HCT116 (cell line): ENCODE results near the gene BAHCC1. TPM values are rescaled to one million over a fixed set of nuclear protein-coding genes. Genes with fewer than 3 reads are reported as not detected.

Experiments used
- ATAC-seq: fragments of 200-7000 bp; cut with Tn5 transposase; 2 replicates; pipeline ENCODE4 v1.9.1; 2020; ENCODE audit warnings: mild to moderate bottlenecking, moderate library complexity
- BruUV-seq: library from RNA; stranded (reverse); fragments of 400-500 nt; replicated peaks from 2 replicates; lab custom pipeline; 2021; lab: Mats Ljungman, UMichigan
- CTCF ChIA-PET: fragments of 300-600 bp; sonication (Branson Sonifier 250); formaldehyde crosslinking; loops from one replicate; lab custom pipeline; 2021; ENCODE audit warnings: antibody characterized with exemption; lab: Charles Lee
- POLR2A ChIA-PET: fragments of 300-600, 350-600 bp; sonication (Branson Sonifier 250); formaldehyde crosslinking; loops from one replicate; lab custom pipeline; 2021; ENCODE audit warnings: antibody characterized with exemption; lab: Charles Lee
- RAD21 ChIA-PET, 2 experiments: fragments of 300-600 bp; sonication (Branson Sonifier 250); formaldehyde crosslinking; loops; one replicate each; lab custom pipeline; 2023; ENCODE audit warnings: low total read pairs in 2 of 2; ENCODE audit not compliant: uncharacterized antibody in 2 of 2, unreplicated experiment in 2 of 2, low non-redundant PET in 1 of 2; lab: Charles Lee
- DNase-seq: peaks from one replicate; pipeline ENCODE4 v3.0.0-alpha.2; 2010; ENCODE audit warnings: low read depth, low spot score
- H2AFZ ChIP-seq: fragments of 200-600 bp; shearing (Covaris generic), sonication (generic); 2 replicates; pipeline ENCODE4 v1.6.1; 2017; ENCODE audit warnings: low read depth, mixed run types, mixed read lengths, antibody characterized with exemption, low read length; ENCODE audit not compliant: poor library complexity, severe bottlenecking
- H3K27ac ChIP-seq: 2 replicates; pipeline ENCODE4 v1.5.1; 2012; ENCODE audit warnings: low read depth, low read length
- H3K27me3 ChIP-seq: fragments of 200-600 bp; sonication (generic); 2 replicates; pipeline ENCODE4 v1.6.1; 2016; ENCODE audit warnings: mixed run types, low read length, mixed read lengths; ENCODE audit not compliant: insufficient read depth
- H3K36me3 ChIP-seq, 2 experiments: fragments of 200-500 bp in 1 of 2; fragments of 200-600 bp in 1 of 2; sonication (Bioruptor generic) in 1 of 2; sonication (generic) in 1 of 2; 2 replicates each; pipeline versions ENCODE4 v1.5.1 to v1.6.1; 2014 to 2016; ENCODE audit warnings: low read length in 2 of 2, inconsistent platforms in 1 of 2, mixed read lengths in 1 of 2, mixed run types in 1 of 2; ENCODE audit not compliant: insufficient read depth in 2 of 2, control insufficient read depth in 1 of 2
- H3K4me1 ChIP-seq, 2 experiments: fragments of 200-600 bp in 1 of 2; sonication (generic) in 1 of 2; 2 replicates each; pipeline versions ENCODE4 v1.5.1 to v1.6.1; 2012 to 2017; ENCODE audit warnings: low read length in 2 of 2, inconsistent platforms in 1 of 2, mild to moderate bottlenecking in 1 of 2, mixed read lengths in 1 of 2, mixed run types in 1 of 2, moderate library complexity in 1 of 2; ENCODE audit not compliant: insufficient read depth in 2 of 2, control insufficient read depth in 1 of 2
- H3K4me2 ChIP-seq: fragments of 200-600 bp; sonication (generic); 2 replicates; pipeline ENCODE4 v1.6.1; 2017; ENCODE audit warnings: mixed run types, low read length, mixed read lengths
- H3K4me3 ChIP-seq, 2 experiments: fragments of 200-600 bp in 1 of 2; sonication (generic) in 1 of 2; replicated peaks in 1 of 2; 2 replicates each; pipeline ENCODE4 v1.5.1; 2011 to 2016; ENCODE audit warnings: low read length in 2 of 2, control low read depth in 1 of 2, low read depth in 1 of 2, mild to moderate bottlenecking in 1 of 2, mixed read lengths in 1 of 2, mixed run types in 1 of 2
- H3K79me2 ChIP-seq: fragments of 200-600 bp; sonication (generic); 2 replicates; pipeline ENCODE4 v1.6.1; 2017; ENCODE audit warnings: mild to moderate bottlenecking, mixed run types, low read length, moderate library complexity, mixed read lengths; ENCODE audit not compliant: insufficient read depth
- H3K9ac ChIP-seq: fragments of 200-600 bp; sonication (generic); 2 replicates; pipeline ENCODE4 v1.6.1; 2016; ENCODE audit warnings: low read length, mixed read lengths
- H3K9me2 ChIP-seq: fragments of 200-600 bp; sonication (generic), shearing (Covaris generic); 2 replicates; pipeline ENCODE4 v1.6.1; 2017; ENCODE audit warnings: mixed run types, mild to moderate bottlenecking, moderate library complexity; ENCODE audit not compliant: insufficient read depth
- H3K9me3 ChIP-seq, 2 experiments: fragments of 200-500 bp in 1 of 2; fragments of 200-600 bp in 1 of 2; sonication (Bioruptor generic) in 1 of 2; sonication (generic) in 1 of 2; 2 replicates each; pipeline ENCODE4 v1.6.1; 2014 to 2017; ENCODE audit warnings: low read length in 2 of 2, mixed read lengths in 2 of 2, inconsistent platforms in 1 of 2, low read depth in 1 of 2, mild to moderate bottlenecking in 1 of 2, mixed run types in 1 of 2, moderate library complexity in 1 of 2; ENCODE audit not compliant: control insufficient read depth in 1 of 2, insufficient read depth in 1 of 2
- H4K20me1 ChIP-seq: fragments of 200-600 bp; sonication (generic), shearing (Covaris generic); 2 replicates; pipeline ENCODE4 v1.6.1; 2017; ENCODE audit warnings: mixed run types, mild to moderate bottlenecking, moderate library complexity; ENCODE audit not compliant: insufficient read depth
- EGR1 ChIP-seq: IDR thresholded peaks from 2 replicates; pipeline ENCODE4 v1.6.1; 2012; ENCODE audit warnings: low read depth
- ELF1 ChIP-seq: IDR thresholded peaks from 2 replicates; pipeline ENCODE4 v1.6.1; 2012; ENCODE audit warnings: low read depth, borderline replicate concordance
- JUND ChIP-seq: IDR thresholded peaks from 2 replicates; pipeline ENCODE4 v1.6.1; 2012
- POLR2A ChIP-seq: IDR thresholded peaks from 2 replicates; pipeline ENCODE4 v1.7.0; 2011; ENCODE audit warnings: borderline replicate concordance; ENCODE audit not compliant: insufficient read depth, insufficient read length; ENCODE audit errors: extremely low read depth
- POLR2AphosphoS5 ChIP-seq: IDR thresholded peaks from 2 replicates; pipeline ENCODE4 v1.6.1; 2011; ENCODE audit warnings: mild to moderate bottlenecking, low read depth, low read length, moderate library complexity
- TCF7L2 ChIP-seq: IDR thresholded peaks from 2 replicates; pipeline ENCODE4 v1.7.0; 2011; ENCODE audit warnings: borderline replicate concordance, inconsistent platforms; ENCODE audit not compliant: insufficient read depth, insufficient read length; ENCODE audit errors: extremely low read depth
- ZFX ChIP-seq: fragments of 450-650 bp; IDR thresholded peaks from 2 replicates; pipeline ENCODE4 v1.6.1; 2017
- intact Hi-C: fragments of 100-400 bp; cut with micrococcal nuclease; formaldehyde crosslinking; loops from 2 replicates; pipeline ENCODE4 v1.10.0; 2022
- total RNA-seq: library from RNA; stranded (reverse); gene quantifications from one replicate; pipeline ENCODE4 v1.2.1, GENCODE V29; 2021; ENCODE audit not compliant: unreplicated experiment

BAHCC1 gene
- total RNA-seq, 1 experiment from 2014 or later: 45.2 TPM

DNA sequence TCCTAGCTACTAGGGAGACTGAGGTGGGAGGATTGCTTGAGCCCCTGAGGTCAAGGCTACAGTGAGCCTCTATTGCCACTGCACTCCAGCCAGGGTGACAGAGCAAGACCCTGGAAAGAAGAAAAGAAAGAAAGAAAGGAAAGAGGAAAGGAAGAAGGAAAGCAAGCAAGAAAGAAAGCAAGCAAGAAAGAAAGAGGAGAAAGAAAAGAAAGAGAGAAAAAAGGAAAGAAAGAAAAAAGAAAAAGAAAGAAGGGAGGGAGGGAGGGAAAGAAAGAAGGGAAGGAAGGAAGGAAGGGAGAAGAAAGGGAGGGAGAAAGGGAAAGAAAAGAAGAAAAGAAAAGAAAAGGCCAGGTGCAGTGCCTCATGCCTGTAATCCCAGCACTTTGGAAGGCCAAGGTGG lies 108.4 kb downstream of the BAHCC1 start:
- H3K9me2 ChIP-seq: no peaks in the 10 kb centered on the region
- no peaks in the 10 kb centered on the region for H3K79me2 ChIP-seq
- H3K4me3 ChIP-seq: no peak overlapping the region
- no peak for ATAC-seq
- RAD21 ChIA-PET: no interaction called here
- no TSS peak for BruUV-seq
- intact Hi-C loops: no loop called here
- H3K36me3 ChIP-seq: no peaks in the 10 kb centered on the region
- TF ChIP-seq POLR2A: no peak
- no peak for TF ChIP-seq TCF7L2
- no peak for TF ChIP-seq ELF1
- no peak for TF ChIP-seq JUND
- no peak for TF ChIP-seq POLR2AphosphoS5
- TF ChIP-seq EGR1: no peak
- TF ChIP-seq, all 23 proteins: peak for 0
- Histone ChIP-seq H3K27me3 (no peaks in the 10 kb centered on the region), H3K4me1 (peaks cover 0 to 12% of the 10 kb centered on the region in 2 experiments; a peak in 1 of 4 replicates), H3K4me2 (no peak overlapping the region), H3K9me3 (no peaks in the 10 kb centered on the region), H4K20me1 (no peaks in the 10 kb centered on the region), H2AFZ (no peak overlapping the region), H3K27ac (no peak overlapping the region), H3K9ac (no peak overlapping the region)
- POLR2A ChIA-PET: interaction anchor here (1.5 kb wide), 1 partner anchor 9 kb away, joined by 4 read pairs; the partner anchor contains the start of gene ACTG1
- no peak for DNase-seq
- CTCF ChIA-PET: no interaction called here

- BruUV-seq: no TSS peak
- peaks cover 35% of the 10 kb centered on the region; the same call in 1 of the 2 replicates for H4K20me1 ChIP-seq
- peak; percentile 23 for ATAC-seq
These were observed 113.5 kb downstream of the BAHCC1 start for GRCh38 chr17:81508639-81509206.

More at GRCh38 chr17:81508639-81509206, 113.5 kb downstream of the BAHCC1 start:
- H3K27me3 ChIP-seq: no peaks in the 10 kb centered on the region
- TF ChIP-seq TCF7L2: no peak
- peak; percentile 7; the same call in 1 of the 2 replicates for TF ChIP-seq POLR2AphosphoS5
- no peak for TF ChIP-seq ZFX
- TF ChIP-seq, all 23 proteins: peak for 1
- Histone ChIP-seq H3K4me2 (peak overlapping the region; percentile 99), H3K4me1 (peaks cover 11 to 42% of the 10 kb centered on the region in 2 experiments; a peak in 3 of 4 replicates), H3K27ac (peak overlapping the region; percentile 15; the same call in 1 of the 2 replicates), H3K79me2 (peaks cover 42% of the 10 kb centered on the region), H3K9ac (peak overlapping the region; percentile 90; the same call in 1 of the 2 replicates), H3K4me3 (no peak overlapping the region), H3K36me3 (peaks cover 19 to 34% of the 10 kb centered on the region in 2 experiments), H2AFZ (no peak overlapping the region), H3K9me2 (no peaks in the 10 kb centered on the region), H3K9me3 (no peaks in the 10 kb centered on the region)
- peak; percentile 84 for DNase-seq
- POLR2A ChIA-PET: interaction anchor here (0.6 to 4.3 kb wide), 15 partner anchors 9 to 366 kb away, joined by 3 to 42 read pairs (median 5); partner anchors contain the start of gene FAAP100
- intact Hi-C loops: no loop called here
- CTCF ChIA-PET: interaction anchor here (0.7 to 2.7 kb wide), 2 partner anchors 24 to 520 kb away, joined by 3 to 9 read pairs; no protein-coding TSS in a partner anchor
- RAD21 ChIA-PET: no interaction called here
